Measurements from ENCODE around the gene RABAC1.

RABAC1 gene

DNA sequence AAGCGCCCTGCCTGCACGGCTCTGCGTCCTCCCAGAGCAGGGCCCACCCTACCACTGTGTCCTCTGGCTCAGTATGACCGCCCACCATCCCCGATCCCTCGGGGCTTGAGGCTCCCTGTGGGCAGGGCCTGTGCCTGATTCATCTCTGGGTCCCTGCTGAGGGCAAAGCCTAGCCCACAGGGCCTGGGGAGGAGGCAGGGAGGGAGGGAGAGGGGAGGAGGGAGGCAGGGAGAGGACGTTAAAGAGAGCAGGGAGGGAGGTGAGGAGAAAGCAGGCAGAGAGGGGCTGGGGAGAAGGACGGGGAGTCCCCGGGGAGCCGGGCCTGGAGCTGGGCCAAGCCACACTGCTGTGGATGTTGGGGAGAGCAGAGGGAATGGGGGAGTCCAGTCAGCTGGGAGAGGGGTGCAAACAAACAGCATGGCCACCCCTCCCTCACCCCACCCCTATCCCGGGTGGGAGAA is 26.8 kb downstream of the RABAC1 start:
- no peak overlapping the region for H3K27ac ChIP-seq (replicated peaks)
- H3K27me3 ChIP-seq (ENCODE audit: insufficient read depth, poor library complexity, severe bottlenecking) = peaks cover 23% of the 10 kb centered on the region
- TF ChIP-seq, protein P1, sequence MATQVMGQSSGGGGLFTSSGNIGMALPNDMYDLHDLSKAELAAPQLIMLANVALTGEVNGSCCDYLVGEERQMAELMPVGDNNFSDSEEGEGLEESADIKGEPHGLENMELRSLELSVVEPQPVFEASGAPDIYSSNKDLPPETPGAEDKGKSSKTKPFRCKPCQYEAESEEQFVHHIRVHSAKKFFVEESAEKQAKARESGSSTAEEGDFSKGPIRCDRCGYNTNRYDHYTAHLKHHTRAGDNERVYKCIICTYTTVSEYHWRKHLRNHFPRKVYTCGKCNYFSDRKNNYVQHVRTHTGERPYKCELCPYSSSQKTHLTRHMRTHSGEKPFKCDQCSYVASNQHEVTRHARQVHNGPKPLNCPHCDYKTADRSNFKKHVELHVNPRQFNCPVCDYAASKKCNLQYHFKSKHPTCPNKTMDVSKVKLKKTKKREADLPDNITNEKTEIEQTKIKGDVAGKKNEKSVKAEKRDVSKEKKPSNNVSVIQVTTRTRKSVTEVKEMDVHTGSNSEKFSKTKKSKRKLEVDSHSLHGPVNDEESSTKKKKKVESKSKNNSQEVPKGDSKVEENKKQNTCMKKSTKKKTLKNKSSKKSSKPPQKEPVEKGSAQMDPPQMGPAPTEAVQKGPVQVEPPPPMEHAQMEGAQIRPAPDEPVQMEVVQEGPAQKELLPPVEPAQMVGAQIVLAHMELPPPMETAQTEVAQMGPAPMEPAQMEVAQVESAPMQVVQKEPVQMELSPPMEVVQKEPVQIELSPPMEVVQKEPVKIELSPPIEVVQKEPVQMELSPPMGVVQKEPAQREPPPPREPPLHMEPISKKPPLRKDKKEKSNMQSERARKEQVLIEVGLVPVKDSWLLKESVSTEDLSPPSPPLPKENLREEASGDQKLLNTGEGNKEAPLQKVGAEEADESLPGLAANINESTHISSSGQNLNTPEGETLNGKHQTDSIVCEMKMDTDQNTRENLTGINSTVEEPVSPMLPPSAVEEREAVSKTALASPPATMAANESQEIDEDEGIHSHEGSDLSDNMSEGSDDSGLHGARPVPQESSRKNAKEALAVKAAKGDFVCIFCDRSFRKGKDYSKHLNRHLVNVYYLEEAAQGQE (IDR thresholded peaks at IDR 0.05; ENCODE audit: insufficient replicate concordance, low read depth) = no peak
- TF ChIP-seq GABPA (IDR thresholded peaks at IDR 0.05; ENCODE audit: low read depth) (no peak), SPI1 (IDR thresholded peaks at IDR 0.05; ENCODE audit: borderline replicate concordance, low read depth) (no peak), POLR2AphosphoS5 (IDR thresholded peaks at IDR 0.05; ENCODE audit: low read depth) (no peak)
- TF ChIP-seq, protein P2, sequence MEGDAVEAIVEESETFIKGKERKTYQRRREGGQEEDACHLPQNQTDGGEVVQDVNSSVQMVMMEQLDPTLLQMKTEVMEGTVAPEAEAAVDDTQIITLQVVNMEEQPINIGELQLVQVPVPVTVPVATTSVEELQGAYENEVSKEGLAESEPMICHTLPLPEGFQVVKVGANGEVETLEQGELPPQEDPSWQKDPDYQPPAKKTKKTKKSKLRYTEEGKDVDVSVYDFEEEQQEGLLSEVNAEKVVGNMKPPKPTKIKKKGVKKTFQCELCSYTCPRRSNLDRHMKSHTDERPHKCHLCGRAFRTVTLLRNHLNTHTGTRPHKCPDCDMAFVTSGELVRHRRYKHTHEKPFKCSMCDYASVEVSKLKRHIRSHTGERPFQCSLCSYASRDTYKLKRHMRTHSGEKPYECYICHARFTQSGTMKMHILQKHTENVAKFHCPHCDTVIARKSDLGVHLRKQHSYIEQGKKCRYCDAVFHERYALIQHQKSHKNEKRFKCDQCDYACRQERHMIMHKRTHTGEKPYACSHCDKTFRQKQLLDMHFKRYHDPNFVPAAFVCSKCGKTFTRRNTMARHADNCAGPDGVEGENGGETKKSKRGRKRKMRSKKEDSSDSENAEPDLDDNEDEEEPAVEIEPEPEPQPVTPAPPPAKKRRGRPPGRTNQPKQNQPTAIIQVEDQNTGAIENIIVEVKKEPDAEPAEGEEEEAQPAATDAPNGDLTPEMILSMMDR (IDR thresholded peaks at IDR 0.05; ENCODE audit: insufficient read depth, low read length) = no peak
- DNase-seq (ENCODE audit: low read depth in 1 of 2, low spot score in 1 of 2) = no peak
- no peak overlapping the region for H3K4me3 ChIP-seq (replicated peaks; ENCODE audit: insufficient read depth, low read length)

- Histone ChIP-seq H3K27me3 (ENCODE audit: insufficient read depth, poor library complexity, severe bottlenecking) (peaks cover 33% of the 10 kb centered on the region), H3K4me3 (replicated peaks; ENCODE audit: insufficient read depth, low read length) (no peak overlapping the region), H3K27ac (replicated peaks) (no peak overlapping the region)
- no peak for TF ChIP-seq GABPA (IDR thresholded peaks at IDR 0.05; ENCODE audit: low read depth)
- TF ChIP-seq SPI1 (IDR thresholded peaks at IDR 0.05; ENCODE audit: borderline replicate concordance, low read depth) = no peak
- TF ChIP-seq, protein P2 (IDR thresholded peaks at IDR 0.05; ENCODE audit: insufficient read depth, low read length) = no peak
- TF ChIP-seq, protein P1 (IDR thresholded peaks at IDR 0.05; ENCODE audit: insufficient replicate concordance, low read depth) = no peak
- no peak for TF ChIP-seq POLR2AphosphoS5 (IDR thresholded peaks at IDR 0.05; ENCODE audit: low read depth)
- DNase-seq (ENCODE audit: low read depth in 1 of 2, low spot score in 1 of 2) = no peak
These were observed 28.1 kb downstream of the RABAC1 start for GRCh38 chr19:41930926-41931592.

DNA sequence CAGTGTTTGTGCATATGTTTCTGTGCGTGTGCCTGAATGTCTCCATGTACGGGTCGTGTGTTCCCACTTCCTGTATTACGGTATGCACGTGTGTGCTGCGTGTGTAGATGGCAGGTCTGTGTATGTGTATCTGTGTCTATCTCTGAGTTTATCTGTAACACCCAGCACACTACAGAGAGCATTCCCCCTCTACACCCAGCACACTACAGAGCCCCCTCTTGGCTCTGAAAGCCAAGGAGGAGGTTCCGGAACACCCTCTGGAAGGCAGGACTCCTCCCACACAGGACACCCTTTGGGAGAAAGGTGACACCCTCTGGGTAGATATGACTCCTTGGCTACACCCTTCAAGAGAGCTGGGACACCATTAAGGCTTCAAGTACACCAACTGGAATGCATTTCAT is 28.8 kb downstream of the RABAC1 start:
- TF ChIP-seq, protein P1 (IDR thresholded peaks at IDR 0.05; ENCODE audit: insufficient replicate concordance, low read depth) = no peak
- TF ChIP-seq POLR2AphosphoS5 (IDR thresholded peaks at IDR 0.05; ENCODE audit: low read depth) (no peak), GABPA (IDR thresholded peaks at IDR 0.05; ENCODE audit: low read depth) (no peak), SPI1 (IDR thresholded peaks at IDR 0.05; ENCODE audit: borderline replicate concordance, low read depth) (no peak)
- TF ChIP-seq, protein P2 (IDR thresholded peaks at IDR 0.05; ENCODE audit: insufficient read depth, low read length) = no peak
- H3K4me3 ChIP-seq (replicated peaks; ENCODE audit: insufficient read depth, low read length) = no peak overlapping the region
- H3K27me3 ChIP-seq (ENCODE audit: insufficient read depth, poor library complexity, severe bottlenecking) = peaks cover 33% of the 10 kb centered on the region
- DNase-seq (ENCODE audit: low read depth in 1 of 2, low spot score in 1 of 2) = no peak
- H3K27ac ChIP-seq (replicated peaks) = no peak overlapping the region

Data from HL-60 (cell line).